HG02884 (cell line): Measurements from ENCODE around the gene IQSEC3.
"Not testable (repeated sequence)": the region's sequence is repeated elsewhere in the genome, so short reads cannot be mapped to it uniquely, and the experiment has no call there.

Experiments
- ATAC-seq: cut with Tn5 transposase; IDR thresholded peaks from one replicate; pipeline ENCODE4 v1.9.1; 2021; ENCODE audit warnings: mild to moderate bottlenecking, moderate library complexity; ENCODE audit not compliant: unreplicated experiment

IQSEC3 gene

GRCh38 chr12:210277-211141, 143.9 kb downstream of the IQSEC3 start:
- no peak for ATAC-seq

GRCh38 chr12:211142-211465, 144.5 kb downstream of the IQSEC3 start:
- no peak for ATAC-seq

- no peak for ATAC-seq
Measured at GRCh38 chr12:211639-212414, 145.3 kb downstream of the IQSEC3 start.

GRCh38 chr12:212415-212714, 145.8 kb downstream of the IQSEC3 start:
- ATAC-seq: no peak

GRCh38 chr12:212715-213526, 146.4 kb downstream of the IQSEC3 start:
- no peak for ATAC-seq

GRCh38 chr12:213527-213932, 147.0 kb downstream of the IQSEC3 start:
- ATAC-seq: no peak

GRCh38 chr12:214003-214741, 147.6 kb downstream of the IQSEC3 start, which contains the start of gene SLC6A12:
Gene SLC6A12, minus strand, starts transcription at chr12:214157. Its CDS starts 4,171 bp downstream, at chr12:209986.
- ATAC-seq: no peak

GRCh38 chr12:215116-215515, 148.5 kb downstream of the IQSEC3 start:
- ATAC-seq: no peak

- ATAC-seq: not testable (repeated sequence)
Measured at GRCh38 chr12:217029-217428, 150.5 kb downstream of the IQSEC3 start.

GRCh38 chr12:218221-218620, 151.7 kb downstream of the IQSEC3 start:
- ATAC-seq: no peak

GRCh38 chr12:218728-219590, 152.4 kb downstream of the IQSEC3 start:
- ATAC-seq: no peak

GRCh38 chr12:219891-220352, 153.4 kb downstream of the IQSEC3 start:
- peak; percentile 48 for ATAC-seq

GRCh38 chr12:220491-220890, 153.9 kb downstream of the IQSEC3 start:
- no peak for ATAC-seq

GRCh38 chr12:220946-221550, 154.5 kb downstream of the IQSEC3 start:
- no peak for ATAC-seq

- no peak for ATAC-seq
Measured at GRCh38 chr12:221736-222135, 155.2 kb downstream of the IQSEC3 start.

GRCh38 chr12:223841-224240, 157.3 kb downstream of the IQSEC3 start:
- no peak for ATAC-seq

GRCh38 chr12:224330-224729, 157.8 kb downstream of the IQSEC3 start:
- ATAC-seq: no peak

GRCh38 chr12:225012-225411, 158.4 kb downstream of the IQSEC3 start:
- no peak for ATAC-seq

- ATAC-seq: no peak
Measured at GRCh38 chr12:226401-226800, 159.8 kb downstream of the IQSEC3 start.
